Activated B cell treated with CpG ODN at 0.5 μM for 24 hours (primary cell): ENCODE results near the gene SLC24A4. TPM values are rescaled to one million over a fixed set of nuclear protein-coding genes. Genes with fewer than 3 reads are reported as not detected.

ENCODE experiments used
- ATAC-seq: fragments of 200-7000 bp; cut with Tn5 transposase; one replicate; pipeline ENCODE4 v1.10.0; 2021; ENCODE audit warnings: low read depth, mild to moderate bottlenecking, moderate library complexity
- CTCF ChIA-PET: fragments of 350-600 bp; sonication (Branson Sonifier 250); formaldehyde crosslinking; loops from one replicate; lab custom pipeline; 2021; ENCODE audit warnings: antibody characterized with exemption; lab: Charles Lee
- POLR2A ChIA-PET: fragments of 350-600 bp; sonication (Branson Sonifier 250); formaldehyde crosslinking; loops from one replicate; lab custom pipeline; 2021; ENCODE audit warnings: antibody characterized with exemption; lab: Charles Lee
- DNase-seq: peaks from one replicate; pipeline ENCODE4 v3.0.0; 2022
- H3K27ac Mint-ChIP-seq: one replicate; pipeline ENCODE4 v1.8.0; 2020; ENCODE audit warnings: mixed read lengths
- H3K27me3 Mint-ChIP-seq: one replicate; pipeline ENCODE4 v1.8.0; 2021; ENCODE audit warnings: mixed read lengths
- H3K36me3 Mint-ChIP-seq: one replicate; pipeline ENCODE4 v1.8.0; 2021; ENCODE audit warnings: low read depth, mixed read lengths
- H3K4me1 Mint-ChIP-seq: one replicate; pipeline ENCODE4 v1.8.0; 2021; ENCODE audit warnings: mixed read lengths
- H3K4me3 Mint-ChIP-seq: one replicate; pipeline ENCODE4 v1.8.0; 2020; ENCODE audit warnings: mild to moderate bottlenecking, mixed read lengths
- H3K9me3 Mint-ChIP-seq: one replicate; pipeline ENCODE4 v1.8.0; 2020; ENCODE audit warnings: mixed read lengths
- CTCF ChIP-seq: fragments of 200-600 bp; IDR thresholded peaks from one replicate; pipeline ENCODE4 v1.8.0; 2022; ENCODE audit warnings: antibody characterized with exemption, mild to moderate bottlenecking
- intact Hi-C: fragments of 100-400 bp; cut with micrococcal nuclease; formaldehyde crosslinking; loops from one replicate; pipeline ENCODE4 v1.15.1; 2024
- total RNA-seq: library from RNA; stranded (reverse); gene quantifications from 2 replicates; pipeline ENCODE4 v1.2.3, GENCODE V29; 2022

Gene SLC24A4
- total RNA-seq, 1 donor from 2014 or later, result 0.09 TPM

- Mint-ChIP-seq H3K27ac (no peak overlapping the region), H3K9me3 (peaks cover 8% of the 10 kb centered on the region), H3K27me3 (no peaks in the 10 kb centered on the region), H3K4me3 (no peak overlapping the region), H3K4me1 (peaks cover 19% of the 10 kb centered on the region), H3K36me3 (no peaks in the 10 kb centered on the region)
- ATAC-seq, result no peak
- ChIA-PET CTCF (no interaction called here), POLR2A (no interaction called here)
- no peak for DNase-seq
- intact Hi-C loops, result loop anchor here (5.0 kb wide), 2 partner anchors 32 to 102 kb away; no protein-coding TSS in a partner anchor
- TF ChIP-seq CTCF, result no peak
Observed at GRCh38 chr14:92404938-92405337, 82.0 kb downstream of the SLC24A4 start.

GRCh38 chr14:92407410-92407809, 84.4 kb downstream of the SLC24A4 start:
- CTCF ChIA-PET, result no interaction called here
- intact Hi-C loops, result no loop called here
- TF ChIP-seq CTCF, result no peak
- no peaks in the 10 kb centered on the region for H3K36me3 Mint-ChIP-seq
- H3K4me1 Mint-ChIP-seq, result no peaks in the 10 kb centered on the region
- ATAC-seq (no peak), DNase-seq (no peak)
- peaks cover 6% of the 10 kb centered on the region for H3K27me3 Mint-ChIP-seq
- peaks cover 8% of the 10 kb centered on the region for H3K9me3 Mint-ChIP-seq
- H3K27ac Mint-ChIP-seq, result no peak overlapping the region
- H3K4me3 Mint-ChIP-seq, result no peak overlapping the region
- POLR2A ChIA-PET, result no interaction called here

GRCh38 chr14:92409043-92409442, 86.1 kb downstream of the SLC24A4 start:
- Mint-ChIP-seq H3K27ac (no peak overlapping the region), H3K9me3 (peaks cover 8% of the 10 kb centered on the region), H3K4me3 (no peak overlapping the region), H3K27me3 (peaks cover 16% of the 10 kb centered on the region), H3K4me1 (no peaks in the 10 kb centered on the region), H3K36me3 (no peaks in the 10 kb centered on the region)
- no peak for ATAC-seq
- POLR2A ChIA-PET, result interaction anchor here (1.0 kb wide), 1 partner anchor 8 kb away, joined by 4 read pairs; no protein-coding TSS in a partner anchor
- CTCF ChIA-PET, result no interaction called here
- intact Hi-C loops, result no loop called here
- DNase-seq, result no peak
- no peak for TF ChIP-seq CTCF

GRCh38 chr14:92411135-92411534, 88.2 kb downstream of the SLC24A4 start:
- Mint-ChIP-seq H3K27ac (no peak overlapping the region), H3K4me3 (no peak overlapping the region), H3K4me1 (peaks cover 9% of the 10 kb centered on the region), H3K36me3 (no peaks in the 10 kb centered on the region), H3K9me3 (peaks cover 8% of the 10 kb centered on the region), H3K27me3 (peaks cover 16% of the 10 kb centered on the region)
- ATAC-seq, result no peak
- ChIA-PET CTCF (no interaction called here), POLR2A (no interaction called here)
- no peak for TF ChIP-seq CTCF
- intact Hi-C loops, result no loop called here
- DNase-seq, result no peak

GRCh38 chr14:92411941-92412340, 89.0 kb downstream of the SLC24A4 start:
- CTCF ChIA-PET, result no interaction called here
- Mint-ChIP-seq H3K27me3 (peaks cover 16% of the 10 kb centered on the region), H3K27ac (no peak overlapping the region), H3K4me3 (no peak overlapping the region), H3K4me1 (peaks cover 9% of the 10 kb centered on the region), H3K9me3 (peaks cover 5% of the 10 kb centered on the region), H3K36me3 (no peaks in the 10 kb centered on the region)
- TF ChIP-seq CTCF, result no peak
- DNase-seq, result no peak
- POLR2A ChIA-PET, result no interaction called here
- ATAC-seq, result no peak
- intact Hi-C loops, result no loop called here
